Measurements from ENCODE around the gene SEC16B.

Gene SEC16B

DNA sequence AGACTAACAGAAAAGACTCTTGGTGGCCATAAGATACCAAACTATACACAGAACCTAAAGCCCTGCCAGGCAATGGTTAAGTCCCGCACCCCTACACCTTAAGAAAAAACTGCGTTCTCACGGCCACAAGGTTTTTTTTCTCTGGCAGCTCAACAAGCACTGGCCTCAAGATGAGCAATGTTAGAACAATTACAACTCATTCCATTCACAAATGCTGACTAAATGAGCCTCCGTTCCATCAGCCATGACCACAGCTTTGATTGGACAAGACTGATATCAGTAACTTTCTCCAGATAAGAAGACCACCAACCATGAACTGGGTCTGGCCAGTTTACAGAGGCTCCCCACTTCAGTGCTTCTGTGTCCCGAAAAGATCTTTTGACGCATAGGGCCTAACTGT is 31.9 kb downstream of the SEC16B start:
- no peak for DNase-seq

GRCh38 chr1:177937174-177937770 is 32.6 kb downstream of the SEC16B start:
- no peak for DNase-seq

DNA sequence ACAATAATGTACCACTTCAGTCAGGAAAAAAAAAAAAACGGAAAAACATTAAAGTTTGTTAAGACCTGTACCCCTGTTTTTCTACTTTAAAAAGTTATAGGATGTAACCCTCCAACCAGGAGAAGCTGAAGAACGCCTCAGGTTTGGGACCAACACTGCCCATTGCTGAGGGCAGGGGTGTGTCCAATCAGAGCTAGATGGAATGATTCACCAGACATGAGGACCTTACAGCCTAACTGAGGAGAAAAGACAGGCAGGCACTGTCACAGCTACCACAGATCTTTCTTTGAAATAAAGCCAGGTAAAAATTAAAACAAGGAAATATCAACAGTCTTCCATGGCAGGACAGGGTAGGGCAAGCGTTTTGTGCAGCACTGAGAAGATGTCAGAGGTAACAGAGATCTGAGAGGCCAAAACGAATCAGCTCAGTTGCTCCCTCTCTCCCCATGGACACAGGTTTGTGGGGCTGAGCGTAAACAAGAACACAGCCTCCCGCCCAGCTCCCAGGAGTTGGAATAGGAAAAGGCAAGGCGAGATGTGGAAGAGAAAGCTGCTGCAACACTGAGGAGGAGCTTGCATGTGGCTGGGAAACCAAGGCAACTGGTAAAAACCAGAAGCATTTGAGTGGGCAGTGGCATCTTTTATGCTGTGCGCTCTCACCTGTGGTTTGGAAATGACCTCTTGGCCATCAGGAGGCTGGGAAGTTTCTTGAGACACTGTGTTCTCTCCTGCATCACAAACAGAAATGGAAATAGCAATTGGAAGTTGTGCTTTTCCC is 34.0 kb downstream of the SEC16B start:
- DNase-seq, result no peak

GRCh38 chr1:177934927-177935326 is 34.9 kb downstream of the SEC16B start:
- DNase-seq, result peak; percentile 66

DNA sequence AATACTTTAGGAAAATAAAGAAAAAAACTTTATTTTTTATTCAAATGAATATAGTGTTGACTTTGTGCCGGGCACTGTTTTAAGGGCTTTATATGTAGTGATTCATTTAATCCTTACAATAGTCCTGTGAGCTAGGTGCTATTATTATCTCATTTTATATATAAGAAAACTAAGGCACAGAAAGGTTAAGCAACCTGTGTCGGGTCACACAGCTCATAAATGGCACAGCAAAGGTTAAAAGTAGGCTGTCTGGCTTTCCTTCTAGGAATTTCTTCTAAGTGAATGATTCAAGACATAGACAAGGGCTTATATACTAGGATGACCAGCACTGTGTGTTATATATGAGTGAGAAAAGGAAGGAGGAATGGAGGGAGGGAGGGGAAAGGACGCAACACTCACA is 35.4 kb downstream of the SEC16B start:
- no peak for DNase-seq

- no peak for DNase-seq
Measured at GRCh38 chr1:177933881-177934280, 36.0 kb downstream of the SEC16B start.

GRCh38 chr1:177932123-177932522 is 37.7 kb downstream of the SEC16B start:
- no peak for DNase-seq

GRCh38 chr1:177928952-177929351 is 40.9 kb downstream of the SEC16B start:
- DNase-seq, result no peak

DNA sequence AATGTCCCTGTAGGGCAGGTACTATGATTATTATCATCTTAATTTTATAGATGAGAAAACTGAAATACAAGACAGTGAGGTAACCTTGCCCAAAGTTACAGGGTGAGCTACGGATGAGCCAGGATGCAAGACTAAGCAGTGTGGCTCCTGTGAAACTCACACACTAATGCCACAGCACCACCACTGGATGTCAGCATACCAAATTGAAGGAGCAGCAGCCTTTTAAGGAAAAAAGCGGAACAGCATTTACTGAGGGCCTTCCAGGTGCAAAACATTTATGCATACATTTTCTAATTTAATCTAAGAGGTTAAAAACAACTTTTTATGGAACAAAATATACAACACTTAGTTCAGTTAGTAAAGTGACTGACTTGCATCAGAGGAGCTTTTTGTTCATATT is 41.7 kb downstream of the SEC16B start:
- no peak for DNase-seq

- no peak for DNase-seq
Measured at GRCh38 chr1:177927021-177927596, 42.7 kb downstream of the SEC16B start.

DNA sequence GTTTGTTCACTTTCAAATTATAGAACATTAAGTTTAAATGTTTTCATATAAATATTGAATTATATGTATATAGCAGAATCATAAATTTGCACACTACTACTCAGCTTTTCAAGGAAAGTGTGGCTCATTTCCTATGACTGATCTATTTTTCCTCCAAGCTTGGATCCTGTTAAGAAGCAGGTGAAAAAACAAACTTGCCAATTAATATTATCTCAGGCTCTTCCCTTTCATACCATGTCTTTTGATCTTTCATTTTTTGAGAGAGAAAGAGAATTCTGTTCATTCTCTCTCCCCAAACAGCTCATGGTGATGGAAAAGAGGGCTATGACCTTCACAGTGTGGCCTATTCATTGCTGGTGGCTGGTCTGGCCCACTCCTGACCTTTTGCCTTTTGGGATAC is 43.7 kb downstream of the SEC16B start:
- no peak for DNase-seq

- no peak for DNase-seq
Measured at GRCh38 chr1:177925006-177925405, 44.9 kb downstream of the SEC16B start.

DNA sequence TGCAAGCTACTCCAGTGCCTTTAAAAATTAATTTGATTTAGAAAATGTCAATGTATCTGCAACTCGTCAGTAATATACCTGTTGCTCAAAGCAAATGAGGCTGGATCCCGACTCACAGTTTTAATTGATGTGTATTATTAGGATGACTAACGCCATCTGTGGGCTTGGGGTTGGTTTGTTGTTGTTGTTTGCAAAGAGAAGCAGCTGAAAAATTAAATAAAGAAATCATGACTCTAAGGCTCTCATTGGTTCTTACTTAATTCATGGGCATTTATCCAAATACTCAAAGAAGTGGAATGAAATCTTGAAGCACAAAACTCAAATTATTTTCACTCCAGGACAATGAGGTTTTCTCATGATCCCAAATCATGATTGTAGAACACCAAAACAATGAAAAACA is 46.4 kb downstream of the SEC16B start:
- no peak for DNase-seq

- DNase-seq, result no peak
Measured at GRCh38 chr1:177922209-177922608, 47.6 kb downstream of the SEC16B start.

- DNase-seq, result no peak
Measured at GRCh38 chr1:177921590-177921989, 48.3 kb downstream of the SEC16B start.

- DNase-seq, result no peak
Measured at GRCh38 chr1:177920091-177920490, 49.8 kb downstream of the SEC16B start.

DNA sequence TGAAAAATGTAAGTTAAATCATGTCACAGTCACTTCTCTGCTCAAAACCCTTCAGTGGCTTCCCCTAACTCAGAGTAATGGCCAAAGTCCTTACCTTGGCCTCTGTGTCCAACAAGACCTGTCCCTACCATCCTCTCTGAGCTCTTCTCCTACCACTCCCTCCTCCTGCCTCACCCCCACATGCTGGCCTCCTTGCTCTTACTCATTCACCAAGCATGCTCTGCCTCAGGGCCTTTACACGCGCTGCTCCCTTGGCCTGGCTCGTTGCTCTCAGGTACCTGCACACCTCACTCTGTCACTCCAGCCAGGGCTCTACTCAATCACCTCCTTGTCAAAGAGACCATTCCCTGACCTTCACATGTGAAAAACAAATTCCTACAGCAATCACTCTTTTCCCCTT is 54.2 kb downstream of the SEC16B start:
- no peak for DNase-seq

DNA sequence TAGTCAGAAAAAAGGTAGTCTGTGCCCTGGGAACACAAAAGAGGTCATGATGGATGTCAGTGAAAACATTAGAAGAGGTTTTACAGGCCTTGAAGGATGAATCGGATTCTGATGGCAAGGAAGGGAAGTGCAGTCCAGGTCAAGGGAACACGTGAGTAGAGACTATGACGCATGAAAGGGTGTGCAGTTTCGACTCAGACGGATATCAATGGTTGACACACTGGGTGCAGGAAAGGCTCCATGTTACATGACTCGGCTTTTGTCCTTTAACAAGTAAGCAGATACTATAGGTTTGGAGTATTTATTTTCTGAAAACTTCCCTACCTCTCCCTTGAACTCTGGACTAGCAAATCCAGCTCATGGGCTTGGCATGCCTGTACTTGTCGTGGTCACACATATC is 55.3 kb downstream of the SEC16B start:
- no peak for DNase-seq

- peak; percentile 56 for DNase-seq
Measured at GRCh38 chr1:177913762-177914540, 55.9 kb downstream of the SEC16B start.

DNA sequence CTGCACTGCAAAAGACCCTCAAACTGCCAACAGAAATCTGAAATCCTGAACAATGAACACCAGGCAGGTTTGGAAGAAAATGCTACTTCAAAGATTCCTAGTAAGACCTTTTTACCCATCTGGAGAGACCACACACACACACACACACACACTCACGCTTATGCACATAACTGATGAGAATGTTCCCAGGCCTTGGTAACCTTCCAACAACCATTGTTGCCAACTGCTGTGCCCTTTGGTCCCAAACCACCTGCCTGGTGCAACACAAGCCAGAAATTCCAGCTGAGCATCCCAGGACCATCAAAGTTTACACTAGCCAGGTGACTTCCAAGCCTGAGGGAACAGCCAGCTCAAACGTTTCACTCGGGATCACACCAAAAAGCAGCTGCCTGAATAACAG is 56.9 kb downstream of the SEC16B start:
- no peak for DNase-seq

GRCh38 chr1:177909416-177909815 is 60.4 kb downstream of the SEC16B start:
- DNase-seq, result no peak

DNA sequence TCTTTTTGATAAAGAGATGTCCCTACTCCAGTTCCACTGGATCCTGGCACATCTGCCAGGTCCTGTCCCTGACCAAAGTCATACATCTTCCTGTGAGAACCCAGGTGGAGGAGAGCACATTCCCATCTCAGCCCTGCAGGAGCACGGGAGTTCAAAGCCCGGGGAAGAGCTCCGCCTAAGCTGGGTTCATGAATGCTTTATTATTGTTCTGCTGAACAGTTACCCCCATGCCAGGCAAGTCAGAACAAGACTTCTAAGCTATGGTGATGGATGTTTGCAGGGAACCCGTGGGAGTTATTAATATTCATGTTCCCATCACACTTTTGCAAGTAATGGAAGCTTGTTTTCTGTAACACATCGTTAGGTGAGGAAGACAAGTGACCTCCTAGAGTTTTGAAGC is 62.9 kb downstream of the SEC16B start:
- no peak for DNase-seq

DNA sequence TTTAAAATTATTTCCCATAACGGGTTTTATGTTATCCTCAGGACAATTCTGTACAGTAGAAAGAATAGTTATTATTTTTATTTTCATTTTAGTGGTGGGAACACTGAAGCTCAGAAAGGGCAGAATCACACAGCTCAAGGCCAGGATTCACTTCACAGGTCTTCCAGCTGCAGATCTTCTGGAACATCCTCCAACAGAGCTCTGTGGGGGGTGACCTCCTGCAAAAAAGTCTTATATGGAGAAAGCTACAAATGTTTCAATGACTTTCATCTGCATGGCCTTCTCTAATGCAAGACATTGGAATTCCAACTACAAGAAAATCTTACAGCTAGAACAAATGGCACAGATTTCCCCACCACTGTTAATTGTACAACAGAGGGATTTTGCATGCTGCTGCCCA is 64.2 kb downstream of the SEC16B start:
- DNase-seq, result no peak

DNA sequence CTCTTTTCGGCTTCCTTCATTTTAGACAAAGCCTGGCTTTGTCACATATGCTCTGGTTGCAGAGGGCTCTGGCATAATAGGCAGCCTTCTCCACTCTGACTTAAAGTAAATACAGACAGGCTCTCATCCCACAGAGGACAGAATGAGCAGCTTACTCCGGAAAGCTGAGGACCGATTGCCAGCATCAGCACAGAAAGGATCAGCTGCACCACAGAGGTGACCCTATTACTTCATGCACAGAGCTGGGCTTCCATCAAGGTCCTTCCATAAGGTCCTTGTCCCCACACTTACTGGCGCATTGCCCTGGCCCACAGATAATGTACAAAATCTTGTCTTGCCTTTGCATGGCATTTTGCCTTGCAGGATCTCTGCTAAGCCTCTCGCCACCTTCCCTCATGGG is 67.6 kb downstream of the SEC16B start:
- peak; percentile 78 for DNase-seq

Measured in NCI-H187 treated with DMSO at 0.1 percent for 48 hours (cell line).